Stimulated activated CD4-positive, alpha-beta T cell treated with anti-CD3 and anti-CD28 coated beads, Interleukin-2, amount 100 ng/mL, for 4 hours (primary cell): ENCODE measurements around the gene EXOC3L1.

ENCODE experiments used
- DNase-seq: peaks from one replicate; pipeline ENCODE4 v3.0.0-alpha.2; 2020; ENCODE audit warnings: low read depth

EXOC3L1 gene

GRCh38 chr16:67215706-67216105 is 25.8 kb upstream of the EXOC3L1 start:
- DNase-seq = no peak

DNA sequence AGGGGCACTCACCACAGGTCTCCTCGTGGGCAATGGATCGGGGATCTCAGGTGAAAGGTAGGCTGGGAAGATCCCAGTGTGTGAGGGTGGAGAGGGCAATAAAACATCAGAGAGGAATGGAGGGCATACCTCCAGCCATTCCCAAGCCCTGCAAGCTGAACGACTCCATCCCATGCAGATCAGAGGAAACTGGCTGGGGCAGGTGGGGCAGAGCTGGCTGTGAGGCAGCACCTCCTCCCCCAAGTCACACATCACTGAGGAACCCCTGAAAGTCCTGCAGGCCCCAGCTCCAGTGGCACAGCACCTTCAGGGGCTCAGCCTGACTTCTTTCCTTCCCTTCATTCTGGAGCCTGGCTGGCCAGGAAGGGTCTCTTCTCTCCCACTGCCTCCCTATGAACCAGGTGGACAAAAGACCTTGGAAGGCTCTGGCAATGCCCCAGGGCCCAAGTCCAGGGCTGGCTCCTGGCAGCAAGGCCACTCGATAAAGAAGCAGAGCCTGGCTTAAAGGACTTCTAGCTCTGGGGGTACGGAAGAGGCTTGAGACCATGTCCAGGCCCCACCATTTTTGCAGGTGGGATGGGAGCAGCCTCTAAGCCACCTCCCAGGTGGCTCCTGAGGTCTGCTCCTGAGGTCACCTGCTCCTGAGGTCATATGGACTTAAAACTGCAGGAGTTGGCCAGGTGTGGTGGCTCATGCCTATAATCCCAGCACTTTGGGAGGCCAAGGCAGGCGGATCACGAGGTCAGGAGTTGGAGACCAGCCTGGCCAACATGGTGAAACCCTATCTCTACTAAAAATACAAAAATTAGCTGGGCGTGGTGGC is 23.5 kb upstream of the EXOC3L1 start:
- no peak for DNase-seq

GRCh38 chr16:67212766-67213165 is 22.8 kb upstream of the EXOC3L1 start:
- no peak for DNase-seq

GRCh38 chr16:67211674-67212073 is 21.7 kb upstream of the EXOC3L1 start:
- no peak for DNase-seq

GRCh38 chr16:67210069-67210937 is 20.4 kb upstream of the EXOC3L1 start:
- no peak for DNase-seq

- DNase-seq = no peak
Measured at GRCh38 chr16:67209565-67209964, 19.6 kb upstream of the EXOC3L1 start.

GRCh38 chr16:67208154-67208896 is 18.4 kb upstream of the EXOC3L1 start:
- DNase-seq = no peak

- DNase-seq = no peak
Measured at GRCh38 chr16:67207249-67208091, 17.5 kb upstream of the EXOC3L1 start.

GRCh38 chr16:67206838-67207248 is 16.9 kb upstream of the EXOC3L1 start:
- no peak for DNase-seq

- no peak for DNase-seq
Measured at GRCh38 chr16:67206129-67206837, 16.3 kb upstream of the EXOC3L1 start.

- no peak for DNase-seq
Measured at GRCh38 chr16:67204076-67204475, 14.1 kb upstream of the EXOC3L1 start.

DNA sequence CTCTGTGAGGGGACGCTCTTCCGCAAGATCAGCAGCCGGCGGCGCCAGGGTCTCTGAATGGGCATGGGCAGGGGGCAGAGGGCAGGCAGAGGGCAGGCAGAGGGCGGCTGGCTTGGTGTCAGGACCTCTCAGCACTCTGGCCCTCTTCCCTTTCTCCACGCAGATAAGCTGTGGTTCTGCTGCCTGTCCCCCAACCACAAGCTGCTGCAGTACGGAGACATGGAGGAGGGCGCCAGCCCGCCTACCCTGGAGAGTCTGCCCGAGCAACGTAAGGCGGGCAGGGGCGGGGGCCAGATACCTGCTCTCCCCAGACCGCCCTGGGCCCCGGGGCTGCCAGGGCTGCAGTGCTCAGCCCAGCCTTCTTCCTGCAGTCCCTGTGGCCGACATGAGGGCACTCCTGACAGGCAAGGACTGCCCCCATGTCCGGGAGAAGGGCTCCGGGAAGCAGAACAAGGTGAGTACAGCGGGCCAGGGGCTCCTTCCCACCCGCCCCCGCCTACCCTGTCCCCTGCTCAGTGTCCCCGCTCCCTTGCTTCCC is 13.1 kb upstream of the EXOC3L1 start:
- DNase-seq = no peak

DNA sequence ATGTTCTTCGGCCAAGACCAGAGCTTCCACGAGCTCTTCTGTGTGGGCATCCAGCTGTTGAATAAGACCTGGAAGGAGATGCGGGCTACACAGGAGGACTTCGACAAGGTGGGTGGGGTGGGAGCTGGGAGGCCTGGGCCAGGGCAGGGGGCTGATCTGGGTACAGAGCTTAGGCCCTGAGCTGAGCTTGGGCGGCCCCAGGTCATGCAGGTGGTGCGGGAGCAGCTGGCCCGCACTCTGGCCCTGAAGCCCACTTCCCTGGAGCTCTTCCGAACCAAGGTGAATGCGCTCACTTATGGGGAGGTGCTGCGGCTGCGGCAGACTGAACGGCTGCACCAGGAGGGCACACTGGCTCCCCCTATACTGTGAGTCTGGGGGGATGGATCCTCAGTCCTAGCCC is 12.5 kb upstream of the EXOC3L1 start:
- DNase-seq = no peak

- DNase-seq = no peak
Measured at GRCh38 chr16:67201411-67202345, 11.7 kb upstream of the EXOC3L1 start.

DNA sequence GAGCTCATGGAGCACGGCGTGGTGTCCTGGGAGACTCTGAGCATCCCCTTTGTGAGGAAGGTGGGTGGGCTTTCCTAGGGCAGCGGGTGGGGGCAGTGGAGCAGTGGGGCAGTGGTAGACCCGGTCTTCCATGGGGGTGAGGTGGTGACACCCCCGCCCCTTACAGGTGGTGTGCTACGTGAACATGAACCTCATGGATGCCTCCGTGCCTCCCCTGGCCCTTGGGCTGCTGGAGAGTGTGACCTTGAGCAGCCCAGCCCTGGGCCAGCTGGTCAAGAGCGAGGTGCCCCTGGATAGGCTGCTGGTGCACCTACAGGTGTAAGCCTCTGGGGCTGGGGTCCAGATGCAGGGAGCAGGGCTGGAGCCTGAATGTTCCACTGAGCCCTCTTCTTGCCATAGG is 10.6 kb upstream of the EXOC3L1 start:
- no peak for DNase-seq

DNA sequence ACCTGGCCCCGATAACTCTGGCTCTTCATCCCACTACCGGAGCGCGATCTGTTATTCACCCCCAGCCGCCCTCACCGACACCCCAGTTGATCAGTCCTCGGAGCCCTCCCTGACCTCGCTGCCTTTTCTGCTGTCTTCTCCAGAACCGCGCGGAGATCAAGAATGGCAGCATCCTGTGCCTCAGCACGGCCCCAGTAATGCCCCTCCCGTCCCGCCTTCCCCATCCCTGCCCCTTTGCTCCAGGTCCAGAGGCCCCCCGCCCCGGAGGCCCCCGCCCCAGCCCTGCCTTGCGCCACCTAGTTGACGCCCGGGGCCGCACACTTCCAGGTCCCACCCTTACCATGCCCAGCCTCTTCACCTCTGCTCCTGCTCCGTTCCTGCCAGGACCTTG is 9.9 kb upstream of the EXOC3L1 start:
- no peak for DNase-seq

DNA sequence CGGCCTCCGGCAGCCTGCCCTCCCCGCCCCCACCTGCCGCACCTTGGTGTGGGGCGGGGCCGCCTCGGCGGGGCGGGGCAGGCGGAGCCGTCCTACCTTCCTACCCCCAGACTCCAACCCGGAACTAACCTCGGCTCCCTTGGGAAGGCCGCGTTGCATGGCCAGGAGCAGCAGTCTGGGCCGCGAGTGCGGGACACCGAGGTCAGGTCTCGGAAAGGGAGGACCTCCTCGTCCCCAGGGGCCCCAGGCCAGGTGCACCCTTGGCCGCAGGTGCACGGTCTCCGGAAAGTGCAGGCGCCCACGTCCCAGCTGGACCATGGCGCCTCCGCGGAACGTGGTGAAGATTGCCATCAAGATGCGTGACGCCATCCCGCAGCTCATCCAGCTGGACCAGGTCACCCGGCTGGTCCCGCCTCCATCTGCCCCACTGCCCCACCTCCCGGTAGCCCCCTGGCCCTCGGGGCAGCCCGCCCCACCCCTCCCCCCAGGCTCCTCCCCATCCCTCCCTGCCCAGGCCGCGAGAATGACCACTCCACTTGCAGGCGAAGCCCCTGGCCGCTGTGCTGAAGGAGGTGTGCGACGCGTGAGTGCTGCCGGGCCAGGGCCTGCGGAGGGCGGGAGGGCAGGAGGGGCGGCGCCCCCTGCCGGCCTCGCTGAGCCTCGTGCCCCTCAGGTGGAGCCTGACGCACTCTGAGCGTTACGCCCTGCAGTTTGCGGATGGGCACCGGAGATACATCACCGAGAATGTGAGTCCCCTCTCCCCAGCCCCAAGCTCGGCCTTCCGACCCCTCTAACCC is 9.3 kb upstream of the EXOC3L1 start, which contains the start of gene ELMO3:
ELMO3 (plus strand) TSS at position 121 of the 797 bp plus-strand sequence; CDS start at position 317, 196 bp downstream.
- DNase-seq = no peak

- DNase-seq = no peak
Measured at GRCh38 chr16:67198238-67198734, 8.3 kb upstream of the EXOC3L1 start.
